Measurements from ENCODE around the gene CACNA1E. TPM values are rescaled to one million over a fixed set of nuclear protein-coding genes. Genes with fewer than 3 reads are reported as not detected.

The CACNA1E gene
- total RNA-seq, 1 donor from 2014 or later, result 0.88 TPM

- Histone ChIP-seq H3K27ac (replicated peaks) (no peak overlapping the region), H3K4me1 (no peaks in the 10 kb centered on the region), H3K27me3 (ENCODE audit: low read depth) (peaks cover 74% of the 10 kb centered on the region), H3K4me3 (no peak overlapping the region), H3K9me3 (replicated peaks) (no peaks in the 10 kb centered on the region), H3K36me3 (no peaks in the 10 kb centered on the region)
- no peak for TF ChIP-seq CTCF (IDR thresholded peaks at IDR 0.05; ENCODE audit: borderline replicate concordance)
- DNase-seq, result no peak
- intact Hi-C loops (cut with micrococcal nuclease), result no loop called here
Measured at GRCh38 chr1:181594553-181594952, 111.2 kb downstream of the CACNA1E start.

GRCh38 chr1:181595234-181595633, 111.9 kb downstream of the CACNA1E start:
- no peak overlapping the region for H3K27ac ChIP-seq (replicated peaks)
- no peaks in the 10 kb centered on the region for H3K4me1 ChIP-seq
- no peaks in the 10 kb centered on the region for H3K36me3 ChIP-seq
- H3K4me3 ChIP-seq, result no peak overlapping the region
- TF ChIP-seq CTCF (IDR thresholded peaks at IDR 0.05; ENCODE audit: borderline replicate concordance), result no peak
- peaks cover 71% of the 10 kb centered on the region for H3K27me3 ChIP-seq (ENCODE audit: low read depth)
- DNase-seq, result no peak
- H3K9me3 ChIP-seq (replicated peaks), result no peaks in the 10 kb centered on the region
- intact Hi-C loops (cut with micrococcal nuclease), result no loop called here

- no peaks in the 10 kb centered on the region for H3K9me3 ChIP-seq (replicated peaks)
- H3K27me3 ChIP-seq (ENCODE audit: low read depth), result peaks cover 52% of the 10 kb centered on the region
- intact Hi-C loops (cut with micrococcal nuclease), result no loop called here
- no peak overlapping the region for H3K27ac ChIP-seq (replicated peaks)
- no peaks in the 10 kb centered on the region for H3K4me1 ChIP-seq
- DNase-seq, result no peak
- H3K36me3 ChIP-seq, result no peaks in the 10 kb centered on the region
- H3K4me3 ChIP-seq, result no peak overlapping the region
- no peak for TF ChIP-seq CTCF (IDR thresholded peaks at IDR 0.05; ENCODE audit: borderline replicate concordance)
Measured at GRCh38 chr1:181601186-181601950, 118.1 kb downstream of the CACNA1E start.

- Histone ChIP-seq H3K9me3 (replicated peaks) (no peaks in the 10 kb centered on the region), H3K36me3 (no peaks in the 10 kb centered on the region), H3K27ac (replicated peaks) (no peak overlapping the region), H3K4me3 (no peak overlapping the region), H3K27me3 (ENCODE audit: low read depth) (peaks cover 61% of the 10 kb centered on the region), H3K4me1 (no peaks in the 10 kb centered on the region)
- intact Hi-C loops (cut with micrococcal nuclease), result no loop called here
- no peak for DNase-seq
- TF ChIP-seq CTCF (IDR thresholded peaks at IDR 0.05; ENCODE audit: borderline replicate concordance), result no peak
Measured at GRCh38 chr1:181603735-181604410, 120.6 kb downstream of the CACNA1E start.

GRCh38 chr1:181604482-181605249, 121.3 kb downstream of the CACNA1E start:
- H3K4me3 ChIP-seq, result no peak overlapping the region
- no peaks in the 10 kb centered on the region for H3K36me3 ChIP-seq
- no peaks in the 10 kb centered on the region for H3K4me1 ChIP-seq
- no peak for TF ChIP-seq CTCF (IDR thresholded peaks at IDR 0.05; ENCODE audit: borderline replicate concordance)
- DNase-seq, result no peak
- H3K9me3 ChIP-seq (replicated peaks), result no peaks in the 10 kb centered on the region
- intact Hi-C loops (cut with micrococcal nuclease), result no loop called here
- no peak overlapping the region for H3K27ac ChIP-seq (replicated peaks)
- H3K27me3 ChIP-seq (ENCODE audit: low read depth), result peaks cover 69% of the 10 kb centered on the region
